Vagina (tissue), 2 donors: ENCODE results near the gene HAO2. TPM values are rescaled to one million over a fixed set of nuclear protein-coding genes. Genes with fewer than 3 reads are reported as not detected.
"Not testable (repeated sequence)": the region's sequence is repeated elsewhere in the genome, so short reads cannot be mapped to it uniquely, and the experiment has no call there.

ENCODE experiments used
- DNase-seq, 2 donors: peaks; one replicate each; pipeline ENCODE4 v3.0.0-alpha.2; 2017; ENCODE audit errors: extremely low spot score in 2 of 2
- H3K27ac ChIP-seq: fragments of 200-600 bp; sonication (generic); one replicate; pipeline ENCODE4 v1.5.1; 2019
- H3K27me3 ChIP-seq: fragments of 200-600 bp; sonication (generic); one replicate; pipeline ENCODE4 v1.5.1; 2019
- H3K36me3 ChIP-seq, 2 donors: fragments of 200-600 bp; sonication (generic); one replicate each; pipeline ENCODE4 v1.5.1; 2017 to 2019
- H3K4me1 ChIP-seq: fragments of 200-600 bp; sonication (generic); one replicate; pipeline ENCODE4 v1.5.1; 2019
- H3K4me3 ChIP-seq, 2 donors: fragments of 200-600 bp; sonication (generic); 1 replicate in 1 of 2; 2 replicates in 1 of 2; pipeline ENCODE4 v1.5.1; 2016 to 2019
- H3K9me3 ChIP-seq: fragments of 200-600 bp; sonication (generic); one replicate; pipeline ENCODE4 v1.5.1; 2019
- CTCF ChIP-seq, 3 experiments: fragments of 450-650 bp in 2 of 3; fragments of 200-600 bp in 1 of 3; sonication (generic) in 1 of 3; IDR thresholded peaks; one replicate each; pipeline ENCODE4 v1.5.1; 2017 to 2019; ENCODE audit warnings: antibody characterized with exemption in 3 of 3, mild to moderate bottlenecking in 2 of 3, moderate library complexity in 2 of 3
- POLR2A ChIP-seq, 2 donors: fragments of 450-650 bp; IDR thresholded peaks; one replicate each; pipeline ENCODE4 v1.6.1; 2017; ENCODE audit warnings: antibody characterized with exemption in 2 of 2, mild to moderate bottlenecking in 2 of 2, moderate library complexity in 2 of 2
- POLR2AphosphoS5 ChIP-seq, 2 donors: sonication (generic); formaldehyde crosslinking; IDR thresholded peaks; one replicate each; pipeline ENCODE4 v1.9.0; 2017; ENCODE audit warnings: antibody characterized with exemption in 2 of 2, mild to moderate bottlenecking in 2 of 2, low read depth in 1 of 2; ENCODE audit not compliant: insufficient read depth in 1 of 2
- intact Hi-C: fragments of 100-400 bp; cut with DNase I; formaldehyde crosslinking; loops from one replicate; pipeline ENCODE4 v1.15.1; 2023
- total RNA-seq: library from RNA; depleted of rRNA; stranded (reverse); fragments of >200 nt; gene quantifications from one replicate; pipeline ENCODE4 v1.2.3, GENCODE V29; 2016

Gene HAO2
- total RNA-seq, 1 donor from 2014 or later: not detected

- intact Hi-C loops: no loop called here
- no peak for DNase-seq
Observed at GRCh38 chr1:119331190-119331515, 37.4 kb upstream of the HAO2 start.

GRCh38 chr1:119331915-119332314 lies 36.7 kb upstream of the HAO2 start:
- H3K27ac ChIP-seq: no peak overlapping the region
- H3K27me3 ChIP-seq: no peaks in the 10 kb centered on the region
- H3K36me3 ChIP-seq: no peaks in the 10 kb centered on the region
- peaks cover 21% of the 10 kb centered on the region for H3K4me1 ChIP-seq
- no peak overlapping the region for H3K4me3 ChIP-seq
- no peak for DNase-seq
- intact Hi-C loops: no loop called here
- TF ChIP-seq POLR2A (IDR thresholded peaks at IDR 0.05) (no peak), POLR2AphosphoS5 (IDR thresholded peaks at IDR 0.05; ENCODE audit: insufficient read depth in 1 of 2, low read depth in 1 of 2) (no peak), CTCF (IDR thresholded peaks at IDR 0.05) (no peak)
- no peaks in the 10 kb centered on the region for H3K9me3 ChIP-seq

More at GRCh38 chr1:119331190-119331515, 37.4 kb upstream of the HAO2 start:
- TF ChIP-seq POLR2AphosphoS5 (IDR thresholded peaks at IDR 0.05; ENCODE audit: insufficient read depth in 1 of 2, low read depth in 1 of 2) (no peak), POLR2A (IDR thresholded peaks at IDR 0.05) (no peak), CTCF (IDR thresholded peaks at IDR 0.05) (no peak)
- Histone ChIP-seq H3K4me1 (peaks cover 25% of the 10 kb centered on the region), H3K27me3 (no peaks in the 10 kb centered on the region), H3K4me3 (no peak overlapping the region), H3K9me3 (no peaks in the 10 kb centered on the region), H3K27ac (no peak overlapping the region), H3K36me3 (no peaks in the 10 kb centered on the region)

DNA sequence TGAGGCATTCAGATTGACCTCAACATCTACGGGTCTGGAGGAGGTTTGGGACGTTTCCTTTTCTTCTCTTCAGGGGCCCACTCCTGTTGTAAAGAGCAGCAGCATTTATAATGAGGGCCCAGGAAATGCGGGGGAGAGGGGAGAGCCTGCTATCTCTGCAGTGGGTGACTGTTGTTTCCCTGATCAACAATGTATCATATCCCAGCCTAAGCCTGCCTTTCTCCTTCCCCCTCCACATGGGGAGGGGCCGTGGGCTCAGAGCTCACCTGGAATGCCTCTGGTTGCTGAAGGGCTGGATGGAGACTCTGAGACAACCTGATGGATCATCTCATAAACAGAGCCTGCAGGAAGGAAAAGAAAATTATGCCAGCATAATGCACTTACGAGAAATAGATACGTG lies 36.0 kb upstream of the HAO2 start:
- Histone ChIP-seq H3K27me3 (no peaks in the 10 kb centered on the region), H3K4me1 (peaks cover 14% of the 10 kb centered on the region), H3K27ac (no peak overlapping the region), H3K9me3 (no peaks in the 10 kb centered on the region), H3K36me3 (no peaks in the 10 kb centered on the region), H3K4me3 (no peak overlapping the region)
- intact Hi-C loops: no loop called here
- DNase-seq: no peak
- TF ChIP-seq POLR2AphosphoS5 (IDR thresholded peaks at IDR 0.05; ENCODE audit: insufficient read depth in 1 of 2, low read depth in 1 of 2): no peak
- no peak for TF ChIP-seq POLR2A (IDR thresholded peaks at IDR 0.05)
- TF ChIP-seq CTCF (IDR thresholded peaks at IDR 0.05): no peak

- TF ChIP-seq CTCF (IDR thresholded peaks at IDR 0.05) (no peak), POLR2AphosphoS5 (IDR thresholded peaks at IDR 0.05; ENCODE audit: insufficient read depth in 1 of 2, low read depth in 1 of 2) (no peak), POLR2A (IDR thresholded peaks at IDR 0.05) (no peak)
- DNase-seq: no peak
- intact Hi-C loops: no loop called here
- Histone ChIP-seq H3K27ac (no peak overlapping the region), H3K4me3 (no peak overlapping the region), H3K27me3 (no peaks in the 10 kb centered on the region), H3K9me3 (no peaks in the 10 kb centered on the region), H3K4me1 (peaks cover 9% of the 10 kb centered on the region), H3K36me3 (no peaks in the 10 kb centered on the region)
Observed at GRCh38 chr1:119333163-119333896, 35.3 kb upstream of the HAO2 start.

DNA sequence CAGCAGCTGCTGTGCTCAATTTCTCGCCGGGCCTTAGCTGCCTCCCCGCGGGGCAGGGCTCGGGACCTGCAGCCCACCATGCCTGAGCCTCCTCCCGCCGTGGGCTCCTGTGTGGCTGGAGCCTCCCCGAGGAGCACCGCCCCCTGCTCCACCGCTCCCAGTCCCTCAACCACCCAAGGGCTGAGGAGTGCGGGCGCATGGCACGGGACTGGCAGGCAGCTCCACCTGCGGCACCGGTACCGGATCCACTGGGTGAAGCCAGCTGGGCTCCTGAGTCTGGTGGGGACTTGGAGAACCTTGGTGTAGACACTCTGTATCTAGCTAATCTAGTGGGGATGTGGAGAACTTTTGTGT lies 34.7 kb upstream of the HAO2 start:
- H3K9me3 ChIP-seq, H3K36me3 ChIP-seq, H3K27me3 ChIP-seq, intact Hi-C loops, H3K27ac ChIP-seq, H3K4me1 ChIP-seq, DNase-seq, H3K4me3 ChIP-seq: not testable (repeated sequence)
